ENCODE data around the gene ATG4C.

The ATG4C gene

GRCh38 chr1:62882201-62883104 is 98.5 kb downstream of the ATG4C start:
- H3K4me3 ChIP-seq (ENCODE audit: low read depth, low read length): no peak overlapping the region
- CTCF ChIA-PET: interaction anchor here (1.0 to 1.6 kb wide), 2 partner anchors 18 to 41 kb away, joined by 3 to 6 read pairs; no protein-coding TSS in a partner anchor
- TF ChIP-seq CTCF (IDR thresholded peaks at IDR 0.05; ENCODE audit: insufficient read depth, low read length, missing control alignments): no peak
- no peak for DNase-seq (ENCODE audit: low read depth, low spot score)
- POLR2A ChIA-PET: no interaction called here

GRCh38 chr1:62884156-62884740 is 100.3 kb downstream of the ATG4C start:
- H3K4me3 ChIP-seq (ENCODE audit: low read depth, low read length): no peak overlapping the region
- TF ChIP-seq CTCF (IDR thresholded peaks at IDR 0.05; ENCODE audit: insufficient read depth, low read length, missing control alignments): no peak
- CTCF ChIA-PET: no interaction called here
- POLR2A ChIA-PET: no interaction called here
- no peak for DNase-seq (ENCODE audit: low read depth, low spot score)

- TF ChIP-seq CTCF (IDR thresholded peaks at IDR 0.05; ENCODE audit: insufficient read depth, low read length, missing control alignments): no peak
- ChIA-PET CTCF (no interaction called here), POLR2A (no interaction called here)
- DNase-seq (ENCODE audit: low read depth, low spot score): no peak
- H3K4me3 ChIP-seq (ENCODE audit: low read depth, low read length): no peak overlapping the region
Measured at GRCh38 chr1:62887799-62888507, 104.0 kb downstream of the ATG4C start.

GRCh38 chr1:62891956-62892562 is 108.1 kb downstream of the ATG4C start:
- ChIA-PET CTCF (interaction anchor here (0.7 to 1.3 kb wide), 3 partner anchors 14 to 50 kb away, joined by 3 to 4 read pairs (median 3); no protein-coding TSS in a partner anchor), POLR2A (no interaction called here)
- no peak for TF ChIP-seq CTCF (IDR thresholded peaks at IDR 0.05; ENCODE audit: insufficient read depth, low read length, missing control alignments)
- H3K4me3 ChIP-seq (ENCODE audit: low read depth, low read length): no peak overlapping the region
- no peak for DNase-seq (ENCODE audit: low read depth, low spot score)

- H3K4me3 ChIP-seq (ENCODE audit: low read depth, low read length): no peak overlapping the region
- TF ChIP-seq CTCF (IDR thresholded peaks at IDR 0.05; ENCODE audit: insufficient read depth, low read length, missing control alignments): no peak
- DNase-seq (ENCODE audit: low read depth, low spot score): no peak
- ChIA-PET POLR2A (no interaction called here), CTCF (interaction anchor here (1.3 kb wide), 1 partner anchor 10 kb away, joined by 3 read pairs; no protein-coding TSS in a partner anchor)
Measured at GRCh38 chr1:62897788-62898187, 113.9 kb downstream of the ATG4C start.
